NCI-H446 (cell line): ENCODE data around the gene CHSY1.
"Not testable (repeated sequence)": the region's sequence is repeated elsewhere in the genome, so short reads cannot be mapped to it uniquely, and the experiment has no call there.

Experiments
- DNase-seq, 2 experiments: peaks; one replicate each; lab custom pipeline; 2025; lab: John Stamatoyannopoulos, UW

CHSY1 gene

GRCh38 chr15:101244036-101244781, 7.6 kb downstream of the CHSY1 start:
- DNase-seq = no peak

GRCh38 chr15:101243420-101243819, 8.4 kb downstream of the CHSY1 start:
- DNase-seq = no peak

- no peak for DNase-seq
Observed at GRCh38 chr15:101242999-101243336, 8.9 kb downstream of the CHSY1 start.

- no peak for DNase-seq
Observed at GRCh38 chr15:101242160-101242998, 9.5 kb downstream of the CHSY1 start.

- DNase-seq = peak in 1 of 2 experiments; percentile 34
Observed at GRCh38 chr15:101240358-101240757, 11.5 kb downstream of the CHSY1 start.

GRCh38 chr15:101239724-101240136, 12.1 kb downstream of the CHSY1 start:
- no peak for DNase-seq

- DNase-seq = no peak
Observed at GRCh38 chr15:101237251-101237650, 14.6 kb downstream of the CHSY1 start.

GRCh38 chr15:101233651-101234280, 18.1 kb downstream of the CHSY1 start:
- DNase-seq = no peak

GRCh38 chr15:101232677-101233076, 19.2 kb downstream of the CHSY1 start:
- DNase-seq = no peak

GRCh38 chr15:101228313-101228712, 23.5 kb downstream of the CHSY1 start:
- no peak for DNase-seq

GRCh38 chr15:101225658-101226057, 26.2 kb downstream of the CHSY1 start:
- DNase-seq = no peak

- no peak for DNase-seq
Observed at GRCh38 chr15:101221902-101222301, 29.9 kb downstream of the CHSY1 start.

- DNase-seq = no peak
Observed at GRCh38 chr15:101220060-101220459, 31.8 kb downstream of the CHSY1 start.

- no peak for DNase-seq
Observed at GRCh38 chr15:101219441-101219840, 32.4 kb downstream of the CHSY1 start.

GRCh38 chr15:101217446-101217845, 34.4 kb downstream of the CHSY1 start:
- no peak for DNase-seq

GRCh38 chr15:101216100-101216499, 35.7 kb downstream of the CHSY1 start:
- DNase-seq = no peak

- DNase-seq = no peak
Observed at GRCh38 chr15:101215681-101216080, 36.2 kb downstream of the CHSY1 start.

- DNase-seq = not testable (repeated sequence)
Observed at GRCh38 chr15:101214435-101215097, 37.3 kb downstream of the CHSY1 start.

- no peak for DNase-seq
Observed at GRCh38 chr15:101213570-101213969, 38.3 kb downstream of the CHSY1 start.

- no peak for DNase-seq
Observed at GRCh38 chr15:101213147-101213546, 38.7 kb downstream of the CHSY1 start.

GRCh38 chr15:101211897-101212296, 40.0 kb downstream of the CHSY1 start:
- DNase-seq = no peak

GRCh38 chr15:101210466-101210865, 41.4 kb downstream of the CHSY1 start:
- no peak for DNase-seq
